HCT116 (cell line): ENCODE measurements around the gene C2orf68. TPM values are rescaled to one million over a fixed set of nuclear protein-coding genes. Genes with fewer than 3 reads are reported as not detected.

Experiments
- ATAC-seq: fragments of 200-7000 bp; cut with Tn5 transposase; 2 replicates; pipeline ENCODE4 v1.9.1; 2020; ENCODE audit warnings: mild to moderate bottlenecking, moderate library complexity
- BruUV-seq: library from RNA; stranded (reverse); fragments of 400-500 nt; replicated peaks from 2 replicates; lab custom pipeline; 2021; lab: Mats Ljungman, UMichigan
- CTCF ChIA-PET: fragments of 300-600 bp; sonication (Branson Sonifier 250); formaldehyde crosslinking; loops from one replicate; lab custom pipeline; 2021; ENCODE audit warnings: antibody characterized with exemption; lab: Charles Lee
- POLR2A ChIA-PET: fragments of 300-600, 350-600 bp; sonication (Branson Sonifier 250); formaldehyde crosslinking; loops from one replicate; lab custom pipeline; 2021; ENCODE audit warnings: antibody characterized with exemption; lab: Charles Lee
- RAD21 ChIA-PET, 2 experiments: fragments of 300-600 bp; sonication (Branson Sonifier 250); formaldehyde crosslinking; loops; one replicate each; lab custom pipeline; 2023; ENCODE audit warnings: low total read pairs in 2 of 2; ENCODE audit not compliant: uncharacterized antibody in 2 of 2, unreplicated experiment in 2 of 2, low non-redundant PET in 1 of 2; lab: Charles Lee
- DNase-seq: peaks from one replicate; pipeline ENCODE4 v3.0.0-alpha.2; 2010; ENCODE audit warnings: low read depth, low spot score
- H2AFZ ChIP-seq: fragments of 200-600 bp; shearing (Covaris generic), sonication (generic); 2 replicates; pipeline ENCODE4 v1.6.1; 2017; ENCODE audit warnings: low read depth, mixed run types, mixed read lengths, antibody characterized with exemption, low read length; ENCODE audit not compliant: poor library complexity, severe bottlenecking
- H3K27ac ChIP-seq: 2 replicates; pipeline ENCODE4 v1.5.1; 2012; ENCODE audit warnings: low read depth, low read length
- H3K27me3 ChIP-seq: fragments of 200-600 bp; sonication (generic); 2 replicates; pipeline ENCODE4 v1.6.1; 2016; ENCODE audit warnings: mixed run types, low read length, mixed read lengths; ENCODE audit not compliant: insufficient read depth
- H3K36me3 ChIP-seq, 2 experiments: fragments of 200-500 bp in 1 of 2; fragments of 200-600 bp in 1 of 2; sonication (Bioruptor generic) in 1 of 2; sonication (generic) in 1 of 2; 2 replicates each; pipeline versions ENCODE4 v1.5.1 to v1.6.1; 2014 to 2016; ENCODE audit warnings: low read length in 2 of 2, inconsistent platforms in 1 of 2, mixed read lengths in 1 of 2, mixed run types in 1 of 2; ENCODE audit not compliant: insufficient read depth in 2 of 2, control insufficient read depth in 1 of 2
- H3K4me1 ChIP-seq, 2 experiments: fragments of 200-600 bp in 1 of 2; sonication (generic) in 1 of 2; 2 replicates each; pipeline versions ENCODE4 v1.5.1 to v1.6.1; 2012 to 2017; ENCODE audit warnings: low read length in 2 of 2, inconsistent platforms in 1 of 2, mild to moderate bottlenecking in 1 of 2, mixed read lengths in 1 of 2, mixed run types in 1 of 2, moderate library complexity in 1 of 2; ENCODE audit not compliant: insufficient read depth in 2 of 2, control insufficient read depth in 1 of 2
- H3K4me2 ChIP-seq: fragments of 200-600 bp; sonication (generic); 2 replicates; pipeline ENCODE4 v1.6.1; 2017; ENCODE audit warnings: mixed run types, low read length, mixed read lengths
- H3K4me3 ChIP-seq, 2 experiments: fragments of 200-600 bp in 1 of 2; sonication (generic) in 1 of 2; replicated peaks in 1 of 2; 2 replicates each; pipeline ENCODE4 v1.5.1; 2011 to 2016; ENCODE audit warnings: low read length in 2 of 2, control low read depth in 1 of 2, low read depth in 1 of 2, mild to moderate bottlenecking in 1 of 2, mixed read lengths in 1 of 2, mixed run types in 1 of 2
- H3K79me2 ChIP-seq: fragments of 200-600 bp; sonication (generic); 2 replicates; pipeline ENCODE4 v1.6.1; 2017; ENCODE audit warnings: mild to moderate bottlenecking, mixed run types, low read length, moderate library complexity, mixed read lengths; ENCODE audit not compliant: insufficient read depth
- H3K9ac ChIP-seq: fragments of 200-600 bp; sonication (generic); 2 replicates; pipeline ENCODE4 v1.6.1; 2016; ENCODE audit warnings: low read length, mixed read lengths
- H3K9me2 ChIP-seq: fragments of 200-600 bp; sonication (generic), shearing (Covaris generic); 2 replicates; pipeline ENCODE4 v1.6.1; 2017; ENCODE audit warnings: mixed run types, mild to moderate bottlenecking, moderate library complexity; ENCODE audit not compliant: insufficient read depth
- H3K9me3 ChIP-seq, 2 experiments: fragments of 200-500 bp in 1 of 2; fragments of 200-600 bp in 1 of 2; sonication (Bioruptor generic) in 1 of 2; sonication (generic) in 1 of 2; 2 replicates each; pipeline ENCODE4 v1.6.1; 2014 to 2017; ENCODE audit warnings: low read length in 2 of 2, mixed read lengths in 2 of 2, inconsistent platforms in 1 of 2, low read depth in 1 of 2, mild to moderate bottlenecking in 1 of 2, mixed run types in 1 of 2, moderate library complexity in 1 of 2; ENCODE audit not compliant: control insufficient read depth in 1 of 2, insufficient read depth in 1 of 2
- H4K20me1 ChIP-seq: fragments of 200-600 bp; sonication (generic), shearing (Covaris generic); 2 replicates; pipeline ENCODE4 v1.6.1; 2017; ENCODE audit warnings: mixed run types, mild to moderate bottlenecking, moderate library complexity; ENCODE audit not compliant: insufficient read depth
- CEBPB ChIP-seq: IDR thresholded peaks from 2 replicates; pipeline ENCODE4 v1.6.1; 2012; ENCODE audit warnings: low read depth
- ELF1 ChIP-seq: IDR thresholded peaks from 2 replicates; pipeline ENCODE4 v1.6.1; 2012; ENCODE audit warnings: low read depth, borderline replicate concordance
- EZH2 ChIP-seq: fragments of 200-600 bp; sonication (generic); IDR thresholded peaks from 2 replicates; pipeline ENCODE4 v1.6.1; 2017; ENCODE audit warnings: antibody characterized with exemption, mixed run types
- MAX ChIP-seq: IDR thresholded peaks from 2 replicates; pipeline ENCODE4 v1.6.1; 2012
- POLR2A ChIP-seq: IDR thresholded peaks from 2 replicates; pipeline ENCODE4 v1.7.0; 2011; ENCODE audit warnings: borderline replicate concordance; ENCODE audit not compliant: insufficient read depth, insufficient read length; ENCODE audit errors: extremely low read depth
- POLR2AphosphoS5 ChIP-seq: IDR thresholded peaks from 2 replicates; pipeline ENCODE4 v1.6.1; 2011; ENCODE audit warnings: mild to moderate bottlenecking, low read depth, low read length, moderate library complexity
- REST ChIP-seq: IDR thresholded peaks from 2 replicates; pipeline ENCODE4 v1.6.1; 2012; ENCODE audit warnings: low read depth
- SP1 ChIP-seq: IDR thresholded peaks from 2 replicates; pipeline ENCODE4 v1.6.1; 2012; ENCODE audit warnings: low read depth
- SRF ChIP-seq: IDR thresholded peaks from 2 replicates; pipeline ENCODE4 v1.6.1; 2012; ENCODE audit warnings: low read depth
- ZFX ChIP-seq: fragments of 450-650 bp; IDR thresholded peaks from 2 replicates; pipeline ENCODE4 v1.6.1; 2017
- ZNF274 ChIP-seq: fragments of 200-500 bp; sonication (Bioruptor generic); IDR thresholded peaks from 2 replicates; pipeline ENCODE4 v1.6.1; 2014; ENCODE audit warnings: mild to moderate bottlenecking, low read depth, low read length, inconsistent platforms
- intact Hi-C: fragments of 100-400 bp; cut with micrococcal nuclease; formaldehyde crosslinking; loops from 2 replicates; pipeline ENCODE4 v1.10.0; 2022
- total RNA-seq: library from RNA; stranded (reverse); gene quantifications from one replicate; pipeline ENCODE4 v1.2.1, GENCODE V29; 2021; ENCODE audit not compliant: unreplicated experiment

Gene C2orf68
- total RNA-seq, 1 experiment from 2014 or later, result 21.8 TPM

- no peak overlapping the region for H3K9ac ChIP-seq
- CTCF ChIA-PET, result interaction anchor here (2.1 kb wide), 1 partner anchor 9 kb away, joined by 12 read pairs; no protein-coding TSS in a partner anchor
- H3K79me2 ChIP-seq, result peaks cover 56% of the 10 kb centered on the region
- H3K4me3 ChIP-seq, result no peak overlapping the region
- intact Hi-C loops, result no loop called here
- ATAC-seq, result no peak
- no peak overlapping the region for H2AFZ ChIP-seq
- peaks cover 61 to 62% of the 10 kb centered on the region in 2 experiments for H3K36me3 ChIP-seq
- no peak for TF ChIP-seq POLR2AphosphoS5
- no peak for TF ChIP-seq ZNF274
- no peak for TF ChIP-seq CEBPB
- TF ChIP-seq REST, result no peak
- no peak for TF ChIP-seq SP1
- no peak for TF ChIP-seq SRF
- TF ChIP-seq ELF1, result no peak
- TF ChIP-seq, all 23 proteins: peak for 0
- BruUV-seq, result TSS peak; percentile 5
- no peaks in the 10 kb centered on the region for H4K20me1 ChIP-seq
- H3K4me1 ChIP-seq, result no peaks in the 10 kb centered on the region
- no peak overlapping the region for H3K27ac ChIP-seq
- H3K9me2 ChIP-seq, result no peaks in the 10 kb centered on the region
- no peak overlapping the region for H3K4me2 ChIP-seq
- ChIA-PET RAD21 (no interaction called here), POLR2A (no interaction called here)
- no peak for DNase-seq
- no peaks in the 10 kb centered on the region for H3K9me3 ChIP-seq
- no peaks in the 10 kb centered on the region for H3K27me3 ChIP-seq
Measured at GRCh38 chr2:85628658-85629057, 16.8 kb upstream of the C2orf68 start.

GRCh38 chr2:85623991-85624390 is 12.1 kb upstream of the C2orf68 start:
- CTCF ChIA-PET, result no interaction called here
- intact Hi-C loops, result no loop called here

More at GRCh38 chr2:85623991-85624390, 12.1 kb upstream of the C2orf68 start:
- TF ChIP-seq ZFX (no peak), EZH2 (no peak), MAX (no peak), ZNF274 (no peak), POLR2A (no peak)
- TF ChIP-seq, all 23 proteins: peak for 0
- H3K4me2 ChIP-seq, result no peak overlapping the region
- H3K4me1 ChIP-seq, result no peaks in the 10 kb centered on the region
- no peak overlapping the region for H3K4me3 ChIP-seq
- peaks cover 72 to 73% of the 10 kb centered on the region in 2 experiments for H3K36me3 ChIP-seq
- peaks cover 70% of the 10 kb centered on the region for H3K79me2 ChIP-seq
- no TSS peak for BruUV-seq
- no peak for DNase-seq
- ATAC-seq, result no peak
- ChIA-PET RAD21 (no interaction called here), POLR2A (no interaction called here)
- no peak overlapping the region for H2AFZ ChIP-seq
- no peak overlapping the region for H3K9ac ChIP-seq
- H3K27ac ChIP-seq, result no peak overlapping the region
- no peaks in the 10 kb centered on the region for H3K9me3 ChIP-seq
- H3K9me2 ChIP-seq, result no peaks in the 10 kb centered on the region
- H4K20me1 ChIP-seq, result no peaks in the 10 kb centered on the region
- no peaks in the 10 kb centered on the region for H3K27me3 ChIP-seq
